H1 (cell line): ENCODE data around the gene DEAF1. TPM values are rescaled to one million over a fixed set of nuclear protein-coding genes. Genes with fewer than 3 reads are reported as not detected.

Experiments used
- CTCF ChIA-PET: fragments of 300-600 bp; sonication (Branson Sonifier 250); formaldehyde crosslinking; loops from one replicate; lab custom pipeline; 2021; ENCODE audit not compliant: partially characterized antibody; lab: Charles Lee
- POLR2A ChIA-PET: fragments of 300-600 bp; sonication (Branson Sonifier 250); formaldehyde crosslinking; loops from one replicate; lab custom pipeline; 2021; ENCODE audit warnings: inconsistent platforms; ENCODE audit not compliant: partially characterized antibody; lab: Charles Lee
- DNase-seq, 2 experiments: peaks; one replicate each; pipeline versions ENCODE4 v3.0.0 to v3.0.0-alpha.2; 2010 to 2022; ENCODE audit warnings: low spot score in 2 of 2, low read depth in 1 of 2, mixed read lengths in 1 of 2
- FAIRE-seq: peaks from 2 replicates; lab custom pipeline; 2011; peaks lifted over from hg19 to GRCh38; lab: Jason Lieb, UNC
- H2AFZ ChIP-seq: 2 replicates; pipeline ENCODE4 v1.8.1; 2012; ENCODE audit warnings: low read length, inconsistent platforms
- H2AK5ac ChIP-seq: 2 replicates; pipeline ENCODE4 v1.6.1; 2013; ENCODE audit warnings: low read depth, low read length
- H2BK120ac ChIP-seq: replicated peaks from 2 replicates; pipeline ENCODE3; 2013; ENCODE audit warnings: low read depth, low read length, inconsistent platforms
- H2BK12ac ChIP-seq: 2 replicates; pipeline ENCODE4 v1.6.1; 2013; ENCODE audit warnings: low read depth, low read length
- H2BK15ac ChIP-seq: 2 replicates; pipeline ENCODE4 v1.6.1; 2013; ENCODE audit warnings: low read length
- H2BK20ac ChIP-seq: 2 replicates; pipeline ENCODE4 v1.6.1; 2013; ENCODE audit warnings: low read length
- H2BK5ac ChIP-seq: 2 replicates; pipeline ENCODE4 v1.6.1; 2013; ENCODE audit warnings: low read depth, low read length
- H3K14ac ChIP-seq: 2 replicates; pipeline ENCODE4 v1.6.1; 2013; ENCODE audit warnings: inconsistent platforms; ENCODE audit not compliant: insufficient read length
- H3K18ac ChIP-seq: 2 replicates; pipeline ENCODE4 v1.6.1; 2013; ENCODE audit warnings: low read length; ENCODE audit errors: extremely low read depth
- H3K23ac ChIP-seq: 2 replicates; pipeline ENCODE4 v1.6.1; 2013; ENCODE audit warnings: inconsistent platforms; ENCODE audit not compliant: insufficient read length
- H3K23me2 ChIP-seq: 2 replicates; pipeline ENCODE4 v1.6.1; 2013; ENCODE audit warnings: low read depth, low read length
- H3K27ac ChIP-seq: 2 replicates; pipeline ENCODE4 v1.6.1; 2011; ENCODE audit warnings: low read depth, low read length, inconsistent platforms
- H3K27me3 ChIP-seq, 4 experiments: replicated peaks in 1 of 4; 1 replicate in 1 of 4; 2 replicates in 3 of 4; pipeline versions ENCODE4 v1.6.1 to v1.8.1; 2011 to 2013; ENCODE audit warnings: low read length in 3 of 4, mild to moderate bottlenecking in 3 of 4, inconsistent platforms in 2 of 4, mixed read lengths in 2 of 4, moderate library complexity in 1 of 4; ENCODE audit not compliant: control insufficient read depth in 3 of 4, insufficient read depth in 3 of 4; ENCODE audit errors: extremely low read depth in 1 of 4
- H3K36me3 ChIP-seq, 4 experiments: 2 replicates each; pipeline versions ENCODE4 v1.6.1 to v1.8.1; 2011 to 2013; ENCODE audit warnings: mild to moderate bottlenecking in 4 of 4, low read length in 3 of 4, moderate library complexity in 2 of 4, control low read depth in 1 of 4, inconsistent platforms in 1 of 4; ENCODE audit not compliant: insufficient read depth in 4 of 4, control insufficient read depth in 2 of 4
- H3K4ac ChIP-seq: replicated peaks from 2 replicates; pipeline ENCODE3; 2013; ENCODE audit warnings: low read length, low read depth, mixed read lengths, inconsistent platforms; ENCODE audit not compliant: insufficient read length
- H3K4me1 ChIP-seq, 4 experiments: replicated peaks in 1 of 4; 1 replicate in 1 of 4; 2 replicates in 3 of 4; pipeline versions ENCODE4 v1.6.1 to v1.8.1; 2011 to 2013; ENCODE audit warnings: low read length in 3 of 4, inconsistent platforms in 2 of 4, mixed read lengths in 1 of 4; ENCODE audit not compliant: insufficient read depth in 4 of 4, control insufficient read depth in 3 of 4
- H3K4me2 ChIP-seq, 2 experiments: 2 replicates each; pipeline versions ENCODE4 v1.6.1 to v1.8.1; 2011 to 2013; ENCODE audit warnings: low read depth in 2 of 2, low read length in 2 of 2, control low read depth in 1 of 2, inconsistent platforms in 1 of 2, mild to moderate bottlenecking in 1 of 2; ENCODE audit not compliant: insufficient read depth in 1 of 2
- H3K4me3 ChIP-seq, 4 experiments: fragments of 200-600, 300-600 bp in 1 of 4; sonication (generic), shearing (Covaris generic), sonication (Bioruptor Twin) in 1 of 4; 2 replicates each; pipeline versions ENCODE4 v1.5.1 to v1.8.1; 2011 to 2016; ENCODE audit warnings: low read length in 4 of 4, low read depth in 3 of 4, control low read depth in 2 of 4, inconsistent platforms in 2 of 4, mild to moderate bottlenecking in 2 of 4, mixed read lengths in 1 of 4, moderate library complexity in 1 of 4; ENCODE audit not compliant: insufficient read depth in 2 of 4; ENCODE audit errors: extremely low read depth in 1 of 4
- H3K56ac ChIP-seq: replicated peaks from 2 replicates; pipeline ENCODE3; 2013; ENCODE audit warnings: low read depth, mild to moderate bottlenecking, mixed read lengths, low read length, inconsistent platforms; ENCODE audit not compliant: insufficient read length
- H3K79me1 ChIP-seq: 2 replicates; pipeline ENCODE4 v1.6.1; 2013; ENCODE audit warnings: low read depth, low read length, control low read depth
- H3K79me2 ChIP-seq, 2 experiments: 2 replicates each; pipeline versions ENCODE4 v1.6.1 to v1.8.1; 2012 to 2013; ENCODE audit warnings: low read length in 2 of 2, mild to moderate bottlenecking in 2 of 2, inconsistent platforms in 1 of 2; ENCODE audit not compliant: insufficient read depth in 2 of 2, control insufficient read depth in 1 of 2
- H3K9ac ChIP-seq, 4 experiments: replicated peaks in 1 of 4; 1 replicate in 1 of 4; 2 replicates in 3 of 4; pipeline versions ENCODE4 v1.6.1 to v1.8.1; 2011 to 2013; ENCODE audit warnings: low read depth in 3 of 4, low read length in 3 of 4, control low read depth in 2 of 4, mild to moderate bottlenecking in 2 of 4, moderate library complexity in 2 of 4, inconsistent platforms in 1 of 4; ENCODE audit errors: extremely low read depth in 1 of 4
- H3K9me3 ChIP-seq, 2 experiments: 2 replicates each; pipeline versions ENCODE4 v1.6.1 to v1.8.1; 2012 to 2013; ENCODE audit warnings: mild to moderate bottlenecking in 2 of 2, moderate library complexity in 2 of 2, control low read depth in 1 of 2, inconsistent platforms in 1 of 2, low read depth in 1 of 2, low read length in 1 of 2, mixed read lengths in 1 of 2; ENCODE audit not compliant: insufficient read depth in 2 of 2
- H4K20me1 ChIP-seq, 2 experiments: replicated peaks in 1 of 2; 2 replicates each; pipeline versions ENCODE3 to v1.8.1; 2011 to 2013; ENCODE audit warnings: inconsistent platforms in 2 of 2, low read length in 2 of 2, mild to moderate bottlenecking in 1 of 2; ENCODE audit not compliant: insufficient read depth in 2 of 2, control insufficient read depth in 1 of 2
- H4K5ac ChIP-seq: 2 replicates; pipeline ENCODE4 v1.6.1; 2013; ENCODE audit warnings: low read length, low read depth, mixed read lengths, inconsistent platforms; ENCODE audit not compliant: insufficient read length
- H4K8ac ChIP-seq: 2 replicates; pipeline ENCODE4 v1.8.0; 2013; ENCODE audit warnings: mild to moderate bottlenecking, moderate library complexity, low read length, inconsistent platforms; ENCODE audit not compliant: insufficient read depth; ENCODE audit errors: extremely low read depth
- H4K91ac ChIP-seq: replicated peaks from 2 replicates; pipeline ENCODE3; 2013; ENCODE audit warnings: low read length, mixed read lengths, inconsistent platforms; ENCODE audit not compliant: insufficient read length
- SIN3A ChIP-seq, 2 experiments: IDR thresholded peaks in 1 of 2; conservative IDR thresholded peaks in 1 of 2; 2 replicates each; pipeline ENCODE4 v1.6.1; 2011 to 2012; ENCODE audit warnings: low read length in 2 of 2, improper control_type of control experiment in 1 of 2, low read depth in 1 of 2, mild to moderate bottlenecking in 1 of 2
- SP4 ChIP-seq: IDR thresholded peaks from 2 replicates; pipeline ENCODE4 v1.6.1; 2012; ENCODE audit warnings: low read length, inconsistent platforms
- WGBS, 2 experiments: shearing (Covaris generic) in 1 of 2; methylation state at CpG; one replicate each; pipeline versions ENCODE4 v1.1.6 to v1.1.7; 2013 to 2015; ENCODE audit warnings: low lambda C conversion rate in 2 of 2, mixed read lengths in 2 of 2, inconsistent platforms in 1 of 2, low coverage in 1 of 2, missing lambda C conversion rate in 1 of 2; ENCODE audit not compliant: insufficient replicate concordance in 2 of 2, insufficient coverage in 1 of 2, insufficient read length in 1 of 2; ENCODE audit errors: extremely low coverage in 1 of 2, missing lambda C conversion rate in 1 of 2; 5-methylcytosine and 5-hydroxymethylcytosine counted together
- polyA plus RNA-seq, 7 experiments: library from polyadenylated mRNA; depleted of rRNA in 3 of 7; stranded (reverse) in 5 of 7; unstranded in 2 of 7; fragments of >200 nt in 5 of 7; fragments of 200-250 nt in 2 of 7; gene quantifications; 1 replicate in 5 of 7; 2 replicates in 1 of 7; 4 replicates in 1 of 7; pipeline versions ENCODE4 v1.2.1 to v1.2.3, GENCODE V29; 2011 to 2013; ENCODE audit warnings: missing spikeins in 2 of 7, mixed read lengths in 2 of 7
- total RNA-seq: library from RNA; stranded (reverse); fragmentation: NEBNext Ultra II Directional; extraction: Animal tissue kit (Norgen Biotek cat#: 25700); gene quantifications from 2 replicates; pipeline ENCODE4 v1.2.1, GENCODE V29; 2021

The DEAF1 gene
- total and polyA plus RNA-seq, 2 of the 8 experiments (the other 6 are each of a cell fraction or from before 2014, with no cell fraction given) = 47.3 to 58.4 TPM

DNA sequence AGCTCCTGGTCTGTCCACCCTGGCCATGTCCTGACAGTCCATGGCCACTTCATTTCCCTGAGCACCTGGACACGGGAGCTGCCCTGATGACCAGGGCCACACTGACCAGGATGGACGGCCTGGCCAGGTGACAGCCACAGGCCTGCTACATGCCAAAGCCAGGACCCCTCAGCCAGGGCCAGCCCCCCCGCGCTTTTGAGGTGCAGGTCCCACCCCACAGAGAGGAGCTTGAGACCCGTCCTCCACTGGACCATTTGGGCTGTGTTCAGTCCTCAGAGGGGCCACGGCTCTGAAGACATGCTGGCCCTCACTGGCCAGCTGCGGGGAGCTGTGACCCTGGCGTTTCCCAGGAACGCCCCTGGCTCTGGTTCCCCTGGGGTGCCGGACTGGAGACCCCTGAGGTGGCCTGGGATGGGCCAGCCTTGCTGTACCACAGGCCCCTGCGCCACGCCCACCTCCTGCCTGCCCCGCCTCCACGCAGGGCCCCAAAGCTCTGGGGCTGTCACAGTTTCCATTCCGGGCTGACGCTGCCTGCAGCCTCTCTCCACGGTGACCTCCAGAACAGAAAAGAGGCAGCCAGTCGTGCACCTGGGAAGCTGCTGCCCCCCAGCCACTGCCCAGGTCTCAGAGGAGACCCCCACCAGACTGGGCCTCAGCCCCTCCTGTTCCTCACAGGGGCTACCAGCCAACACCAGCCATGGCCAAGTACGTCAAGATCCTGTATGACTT is 29.2 kb upstream of the DEAF1 start:
- H3K9me3 ChIP-seq = no peaks in the 10 kb centered on the region
- POLR2A ChIA-PET = interaction anchor here (1.2 to 13.2 kb wide), 11 partner anchors 9 to 87 kb away, joined by 3 to 216 read pairs (median 6); partner anchors contain the start of genes DEAF1, DRD4, EPS8L2 and TALDO1
- no peak overlapping the region for H3K23ac ChIP-seq
- FAIRE-seq (no peak), DNase-seq (no peak)
- WGBS, 2 experiments = 82% methylated on average over 18 of the region's 19 CpGs; no CpG with 5 or more reads in 1 of the 2 experiments
- peak overlapping the region; percentile 27; the same call in 1 of the 2 replicates for H2BK12ac ChIP-seq
- no peak overlapping the region for H3K27ac ChIP-seq
- no peak overlapping the region; the same call in 1 of the 2 replicates for H2AK5ac ChIP-seq
- H3K4me3 ChIP-seq = no peak overlapping the region
- H3K79me1 ChIP-seq = no peaks in the 10 kb centered on the region
- no peak overlapping the region for H2BK120ac ChIP-seq
- H4K91ac ChIP-seq = peak overlapping the region; percentile 83
- H2BK15ac ChIP-seq = peak overlapping the region; percentile 61; the same call in 1 of the 2 replicates
- no peak overlapping the region for H2AFZ ChIP-seq
- H3K4ac ChIP-seq = no peak overlapping the region
- H3K14ac ChIP-seq = no peak overlapping the region
- H3K27me3 ChIP-seq = peaks cover 0 to 10% (median 8%) of the 10 kb centered on the region in 4 experiments; a peak in 4 of 7 replicates
- no peaks in the 10 kb centered on the region for H3K36me3 ChIP-seq
- no peak overlapping the region for H2BK20ac ChIP-seq
- no peaks in the 10 kb centered on the region for H4K20me1 ChIP-seq
- peaks cover 9% of the 10 kb centered on the region; the same call in 1 of the 2 replicates for H3K23me2 ChIP-seq
- H2BK5ac ChIP-seq = no peak overlapping the region
- no peak overlapping the region for H3K56ac ChIP-seq
- TF ChIP-seq SP4 (no peak), SIN3A (conservative IDR thresholded peaks at IDR 0.05 in 1 of 2, IDR thresholded peaks at IDR 0.05 in 1 of 2; ENCODE audit: low read depth in 1 of 2, low read length in 2 of 2) (peak in 1 of 2 experiments; percentile 42; a peak in 1 of 4 replicates)
- H3K4me2 ChIP-seq = no peak overlapping the region
- H3K18ac ChIP-seq = no peak overlapping the region; the same call in 1 of the 2 replicates
- peaks cover 0 to 26% (median 17%) of the 10 kb centered on the region in 4 experiments; a peak in 5 of 7 replicates for H3K4me1 ChIP-seq
- no peak overlapping the region for H3K9ac ChIP-seq
- no peak overlapping the region for H4K5ac ChIP-seq
- CTCF ChIA-PET = interaction anchor here (0.6 to 15.4 kb wide), 33 partner anchors 9 to 213 kb away, joined by 3 to 395 read pairs (median 4); partner anchors contain the start of genes TALDO1 and TMEM80
- no peak overlapping the region for H4K8ac ChIP-seq
- no peaks in the 10 kb centered on the region for H3K79me2 ChIP-seq
